Measurements from ENCODE around the gene PWP1.

PWP1 gene

GRCh38 chr12:107685360-107686248 is at the start of gene PWP1:
TSS of gene PWP1 (plus strand) at chr12:107685799. CDS start at chr12:107685900, 101 bp downstream.
- DNase-seq = peak; percentile 98

GRCh38 chr12:107641154-107641553 is 44.4 kb upstream of the PWP1 start:
- no peak for DNase-seq

- no peak for DNase-seq
These were observed 43.4 kb upstream of the PWP1 start for GRCh38 chr12:107642240-107642639.

DNA sequence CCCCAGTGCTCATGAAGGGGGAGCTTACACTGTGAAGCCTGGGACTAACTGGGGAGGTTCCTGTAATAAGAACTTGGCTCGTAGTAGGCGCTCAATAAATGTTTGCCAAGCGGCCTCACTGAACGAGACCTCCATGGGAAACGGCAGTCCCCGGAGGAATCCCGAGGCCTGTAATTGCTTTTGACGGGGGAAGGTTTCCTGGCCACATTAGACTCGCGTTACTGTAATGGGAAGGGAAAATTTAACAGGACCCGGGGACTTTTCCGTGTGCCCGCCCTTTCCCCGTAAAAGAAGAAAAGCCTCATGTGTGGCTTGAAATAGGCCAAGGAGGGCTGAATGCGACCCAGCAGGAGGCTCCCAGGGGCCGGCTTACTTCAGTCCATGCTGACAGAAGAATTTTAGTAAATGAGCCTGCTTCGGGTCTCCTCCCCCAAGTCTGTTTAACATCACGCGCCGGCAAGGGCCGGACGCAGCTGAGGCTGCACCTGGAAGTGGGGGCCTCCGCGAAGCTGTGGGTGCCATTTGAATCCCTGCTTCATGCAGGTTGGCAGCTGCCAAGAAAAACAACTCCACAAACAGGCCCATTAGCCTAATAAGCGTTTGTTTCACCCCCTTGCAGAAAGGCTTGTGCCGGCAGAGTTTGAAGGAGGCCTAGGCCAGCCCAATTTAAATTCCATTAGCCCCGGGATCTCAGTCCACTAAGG is 39.8 kb upstream of the PWP1 start:
- DNase-seq = no peak

- no peak for DNase-seq
These were observed 39.2 kb upstream of the PWP1 start for GRCh38 chr12:107646436-107646835.

DNA sequence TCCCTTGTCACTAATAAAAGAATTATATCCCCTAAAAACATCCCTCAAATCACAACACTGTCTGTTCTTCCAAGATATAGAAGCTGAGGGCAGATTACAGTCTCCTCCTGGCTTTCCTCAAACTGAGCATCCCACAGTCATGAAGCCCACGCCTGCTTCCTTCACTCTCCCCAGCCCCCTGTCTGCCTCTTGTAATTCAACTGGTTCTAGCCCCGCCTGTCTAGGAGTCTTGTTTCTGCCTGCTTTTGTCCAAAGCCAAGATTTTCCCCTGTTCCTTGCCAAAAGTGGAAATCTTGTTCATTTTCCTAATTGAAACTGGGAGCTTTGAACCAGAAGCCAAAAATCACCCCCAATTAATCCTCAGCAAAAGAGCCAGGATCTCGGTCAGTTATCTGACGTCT is 35.9 kb upstream of the PWP1 start:
- no peak for DNase-seq

DNA sequence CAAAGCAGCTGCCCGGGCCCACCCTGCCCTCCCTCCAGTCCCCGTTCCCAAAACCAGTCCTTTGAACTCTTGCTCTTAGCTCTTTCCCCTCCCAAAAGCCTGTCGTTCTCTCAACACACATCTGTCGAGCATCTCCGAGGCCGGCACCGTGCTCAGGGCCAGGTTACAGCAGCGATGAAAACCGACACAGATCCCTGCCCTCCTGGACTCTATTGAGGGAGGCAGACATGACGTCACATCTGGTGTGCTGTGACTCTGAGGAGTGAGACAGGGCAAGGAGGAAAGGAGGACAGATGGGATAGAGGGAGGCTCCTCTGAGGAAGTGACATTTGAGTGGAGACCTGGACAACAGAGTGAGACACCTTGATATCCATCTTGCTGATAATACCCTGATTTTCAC is 34.6 kb upstream of the PWP1 start:
- DNase-seq = no peak

- no peak for DNase-seq
These were observed 33.8 kb upstream of the PWP1 start for GRCh38 chr12:107651571-107652449.

- no peak for DNase-seq
These were observed 32.1 kb upstream of the PWP1 start for GRCh38 chr12:107653519-107653918.

DNA sequence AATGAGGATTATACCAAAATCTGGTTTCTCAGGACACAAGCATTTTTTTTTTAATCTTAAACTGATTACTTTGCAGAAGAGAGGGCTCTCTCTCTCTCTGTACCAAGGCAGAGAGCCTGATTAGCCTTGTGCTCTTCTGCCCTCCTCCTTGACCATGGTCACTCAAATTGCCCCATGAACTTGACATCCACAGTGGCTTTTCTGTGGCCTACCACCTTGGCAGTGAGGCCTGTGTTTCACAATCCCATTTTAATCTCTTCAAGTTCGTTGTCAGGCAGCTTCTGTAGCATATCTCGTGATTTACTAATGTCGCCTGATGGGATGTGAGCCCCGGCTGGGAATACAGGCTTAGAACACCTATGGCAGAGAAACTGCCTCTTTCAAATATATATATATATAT is 30.7 kb upstream of the PWP1 start:
- DNase-seq = no peak

GRCh38 chr12:107655281-107656065 is 30.1 kb upstream of the PWP1 start:
- peak; percentile 37 for DNase-seq

DNA sequence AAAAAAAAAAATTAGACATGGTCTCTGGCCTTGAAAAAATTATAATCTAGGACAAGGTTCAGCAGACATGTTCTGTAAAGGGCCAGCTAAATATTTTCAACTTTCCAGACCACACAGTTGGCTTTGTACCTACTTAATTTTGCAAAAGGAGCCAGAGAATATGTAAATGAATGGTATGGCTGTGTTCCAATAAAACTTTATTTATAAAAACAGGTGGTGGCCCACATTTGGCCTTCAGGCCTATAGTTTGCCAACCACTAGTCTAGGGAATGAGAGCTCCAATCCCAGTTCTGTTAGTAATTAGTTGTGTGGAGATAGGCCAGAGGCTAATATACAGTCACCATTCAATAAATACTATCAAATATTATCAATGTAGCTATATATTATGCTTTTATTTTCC is 29.3 kb upstream of the PWP1 start:
- DNase-seq = no peak

- DNase-seq = no peak
These were observed 28.5 kb upstream of the PWP1 start for GRCh38 chr12:107657133-107657532.

- DNase-seq = no peak
These were observed 28.0 kb upstream of the PWP1 start for GRCh38 chr12:107657621-107658020.

- peak; percentile 16 for DNase-seq
These were observed 25.4 kb upstream of the PWP1 start for GRCh38 chr12:107660235-107660634.

GRCh38 chr12:107660861-107661415 is 24.7 kb upstream of the PWP1 start:
- no peak for DNase-seq

- no peak for DNase-seq
These were observed 23.8 kb upstream of the PWP1 start for GRCh38 chr12:107661830-107662229.

DNA sequence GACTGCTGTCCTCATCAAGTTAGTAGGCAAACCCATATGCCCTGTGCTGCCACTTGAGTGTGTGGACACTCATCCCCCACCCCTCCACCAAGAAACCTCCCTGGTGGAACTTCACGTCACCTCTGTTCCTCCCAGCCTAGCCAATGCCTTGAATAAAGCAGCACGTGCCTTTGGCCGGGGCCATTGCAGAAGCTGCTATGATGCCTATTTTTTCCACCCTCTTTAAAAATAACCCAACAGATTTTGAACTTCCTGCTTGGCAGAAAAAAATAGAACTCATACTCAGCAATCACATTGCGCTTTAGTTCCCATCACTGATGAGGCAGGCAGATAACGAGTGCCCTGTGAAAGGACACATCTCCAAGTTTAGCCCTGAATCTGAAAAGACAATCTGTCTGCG is 23.1 kb upstream of the PWP1 start:
- DNase-seq = peak; percentile 36

GRCh38 chr12:107663277-107663676 is 22.3 kb upstream of the PWP1 start:
- DNase-seq = peak; percentile 43

DNA sequence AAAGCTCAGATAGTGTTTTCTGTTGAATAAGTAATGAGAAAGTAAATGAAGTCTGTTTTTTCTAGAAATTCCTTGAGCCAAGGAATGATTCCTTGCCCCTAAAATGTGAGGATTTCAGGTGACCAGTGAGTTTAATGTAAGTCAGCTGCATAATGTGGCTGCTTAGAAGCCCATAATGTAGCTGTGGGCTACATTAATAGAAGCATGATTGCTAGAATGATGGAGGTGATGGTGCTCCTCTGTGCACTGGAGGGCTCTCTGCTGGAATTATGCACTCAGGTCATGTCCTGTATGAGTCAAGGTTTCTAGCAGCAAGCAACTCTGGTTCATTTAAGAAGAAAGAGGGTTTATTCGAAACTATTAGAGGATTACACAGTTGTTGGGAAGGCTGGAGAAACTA is 19.6 kb upstream of the PWP1 start:
- DNase-seq = no peak

DNA sequence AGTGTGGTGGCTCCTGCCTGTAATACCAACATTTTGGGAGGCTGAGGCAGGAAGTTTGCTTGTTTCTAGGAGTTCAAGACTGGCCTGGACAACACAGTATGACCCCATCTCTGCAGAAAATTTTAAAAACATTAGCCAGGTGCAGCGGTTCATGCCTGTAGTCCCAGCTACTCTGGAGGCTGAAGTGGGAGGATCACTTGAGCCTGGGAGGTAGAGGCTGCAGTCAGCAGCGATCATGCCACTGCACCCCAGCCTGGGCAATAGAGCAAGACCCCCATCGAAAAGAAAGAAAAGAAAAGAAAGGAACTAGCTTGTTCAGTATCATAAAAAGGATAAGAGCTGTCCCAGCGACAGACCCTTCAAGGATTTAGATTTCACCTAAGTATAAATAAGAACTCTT is 18.1 kb upstream of the PWP1 start:
- no peak for DNase-seq

All from hematopoietic multipotent progenitor cell treated with erythropoietin and hydrocortisone succinate and interleukin-3 and kit ligand, for 4 days (in vitro differentiated cells).